K562 (cell line): ENCODE measurements around the gene WNT3. TPM values are rescaled to one million over a fixed set of nuclear protein-coding genes. Genes with fewer than 3 reads are reported as not detected.

ENCODE experiments used
- ATF7 ChIP-seq: fragments of 450-650 bp; IDR thresholded peaks from 2 replicates; pipeline ENCODE4 v1.7.1; 2014; ENCODE audit warnings: mild to moderate bottlenecking, moderate library complexity
- FOXA1 ChIP-seq: fragments of 450-650 bp; IDR thresholded peaks from 2 replicates; pipeline ENCODE4 v1.6.1; 2016; ENCODE audit warnings: mild to moderate bottlenecking, borderline replicate concordance
- JUND ChIP-seq, 2 experiments: IDR thresholded peaks; 2 replicates in 1 of 2; 3 replicates in 1 of 2; pipeline ENCODE4 v1.6.1; 2011; ENCODE audit warnings: borderline replicate concordance in 2 of 2, low read depth in 2 of 2, low read length in 2 of 2, improper control_type of control experiment in 1 of 2, missing biosample characterization in 1 of 2, missing genetic modification characterization in 1 of 2, missing genetic modification reagents in 1 of 2
- L3MBTL2 ChIP-seq: fragments of 450-650 bp; IDR thresholded peaks from 2 replicates; pipeline ENCODE4 v1.6.1; 2016; ENCODE audit warnings: mild to moderate bottlenecking, moderate library complexity
- MCM2 ChIP-seq: fragments of 450-650 bp; IDR thresholded peaks from 2 replicates; pipeline ENCODE4 v1.6.1; 2017; ENCODE audit warnings: low read depth, mild to moderate bottlenecking
- PHF8 ChIP-seq: fragments of 200-600 bp; sonication (generic); IDR thresholded peaks from 2 replicates; pipeline ENCODE4 v1.6.1; 2012; ENCODE audit warnings: mixed run types, mild to moderate bottlenecking, inconsistent platforms, low read length, moderate library complexity, borderline replicate concordance
- ZFP36 ChIP-seq: fragments of 150-350 bp; IDR thresholded peaks from 2 replicates; pipeline ENCODE4 v1.6.1; 2018; ENCODE audit warnings: low read length, low read depth; ENCODE audit not compliant: partially characterized antibody
- polyA plus RNA-seq, 8 experiments: library from polyadenylated mRNA; depleted of rRNA in 4 of 8; stranded (reverse) in 5 of 8; unstranded in 3 of 8; fragments of >200 nt; fragmentation: Nextera tagmentation in 2 of 8; fragmentation: Illumina TruSeq in 1 of 8; extraction: Ambion mirVana in 2 of 8; extraction: Trizol in 1 of 8; gene quantifications; 2 replicates each; pipeline versions ENCODE4 v1.2.1 to v1.2.3, GENCODE V29; 2011 to 2014; ENCODE audit warnings: inconsistent platforms in 1 of 8, missing spikeins in 1 of 8
- total RNA-seq, 7 experiments: library from RNA; depleted of rRNA in 6 of 7; stranded (reverse); fragments of >200 nt in 6 of 7; fragmentation: Illumina TruSeq in 2 of 7; extraction: Trizol in 2 of 7; gene quantifications; 2 replicates each; pipeline versions ENCODE4 v1.2.1 to v1.2.3, GENCODE V29; 2011 to 2021; ENCODE audit warnings: low replicate concordance in 1 of 7
- TF ChIP-seq, protein P1 (sequence below), 2 experiments: fragments of 450-650 bp in 1 of 2; sonication (generic) in 1 of 2; formaldehyde crosslinking in 1 of 2; IDR thresholded peaks in 1 of 2; conservative IDR thresholded peaks in 1 of 2; 2 replicates each; pipeline versions ENCODE4 v1.6.1 to v1.8.1; 2016 to 2023; ENCODE audit warnings: mild to moderate bottlenecking in 2 of 2, moderate library complexity in 2 of 2, inconsistent platforms in 1 of 2, missing genetic modification reagents in 1 of 2
- TF ChIP-seq, protein P2 (sequence below): sonication (generic); formaldehyde crosslinking; IDR thresholded peaks from 2 replicates; pipeline ENCODE4 v1.9.0; 2022; ENCODE audit warnings: mild to moderate bottlenecking, missing genetic modification reagents
- TF ChIP-seq, protein P3 (sequence below): fragments of 450-650 bp; IDR thresholded peaks from 2 replicates; pipeline ENCODE4 v1.6.1; 2016
- TF ChIP-seq, protein P4 (sequence below): sonication (generic); formaldehyde crosslinking; IDR thresholded peaks from 2 replicates; pipeline ENCODE4 v1.9.0; 2022; ENCODE audit warnings: mild to moderate bottlenecking, missing genetic modification reagents

The WNT3 gene
- total and polyA plus RNA-seq, 9 of the 15 experiments (the other 6 are each of a cell fraction or from before 2014, with no cell fraction given) = 1.5 to 6.1 (median 3.3) TPM

DNA sequence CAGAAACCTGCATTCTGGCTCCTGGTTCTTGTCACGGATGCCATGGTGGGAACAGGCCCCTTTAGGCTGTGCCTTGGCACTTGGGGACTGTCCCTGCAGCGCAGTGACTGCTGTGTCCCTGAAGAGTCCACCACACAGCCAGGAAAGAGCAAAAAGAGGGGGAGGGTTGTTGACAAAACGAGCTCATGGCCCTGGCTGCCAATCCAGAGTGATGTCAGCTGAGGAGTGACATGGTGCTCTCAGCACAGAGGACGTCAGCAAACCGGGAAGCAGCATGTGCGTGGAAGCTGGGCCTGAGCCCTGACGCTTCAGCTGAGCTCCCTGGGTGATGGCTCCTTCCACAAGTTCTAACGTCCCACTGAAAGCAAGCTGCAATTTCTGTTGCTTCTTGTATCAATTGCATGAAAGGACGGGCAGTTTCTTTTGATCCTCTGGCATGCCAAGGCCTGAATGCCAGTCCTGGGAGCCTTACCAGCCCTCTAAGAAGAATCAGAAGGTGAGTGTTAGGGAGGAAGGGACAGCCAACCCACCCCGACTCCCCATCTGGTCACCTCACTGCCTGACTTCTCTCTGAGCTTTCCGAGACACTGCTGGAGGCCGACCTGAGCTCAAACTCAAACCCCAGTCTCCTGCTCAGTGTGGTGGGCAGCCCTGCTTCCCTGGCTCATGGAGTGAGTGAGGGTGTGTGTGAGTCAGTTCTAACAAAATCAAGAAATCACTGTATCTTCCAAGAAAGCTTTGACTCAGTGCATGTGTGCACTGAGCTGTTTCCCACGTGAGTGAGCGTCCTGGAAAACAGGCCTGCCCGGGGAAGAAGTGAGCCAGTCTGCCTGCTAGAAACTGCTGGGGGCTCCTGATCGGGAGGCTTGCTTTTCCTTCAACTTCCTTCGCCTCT is 14.7 kb upstream of the WNT3 start (continued):
- no peak for TF ChIP-seq MCM2
- TF ChIP-seq, protein P1, sequence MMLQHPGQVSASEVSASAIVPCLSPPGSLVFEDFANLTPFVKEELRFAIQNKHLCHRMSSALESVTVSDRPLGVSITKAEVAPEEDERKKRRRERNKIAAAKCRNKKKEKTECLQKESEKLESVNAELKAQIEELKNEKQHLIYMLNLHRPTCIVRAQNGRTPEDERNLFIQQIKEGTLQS (IDR thresholded peaks at IDR 0.05) = peak; percentile 48
- TF ChIP-seq, protein P1 (CRISPR knock-in tag; conservative IDR thresholded peaks at IDR 0.05) = no peak
- peak; percentile 47; the same call in 1 of the 2 replicates for TF ChIP-seq ATF7
- TF ChIP-seq, protein P2, sequence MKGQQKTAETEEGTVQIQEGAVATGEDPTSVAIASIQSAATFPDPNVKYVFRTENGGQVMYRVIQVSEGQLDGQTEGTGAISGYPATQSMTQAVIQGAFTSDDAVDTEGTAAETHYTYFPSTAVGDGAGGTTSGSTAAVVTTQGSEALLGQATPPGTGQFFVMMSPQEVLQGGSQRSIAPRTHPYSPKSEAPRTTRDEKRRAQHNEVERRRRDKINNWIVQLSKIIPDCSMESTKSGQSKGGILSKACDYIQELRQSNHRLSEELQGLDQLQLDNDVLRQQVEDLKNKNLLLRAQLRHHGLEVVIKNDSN (CRISPR knock-in tag) = peak; percentile 41; the same call in 1 of the 2 replicates
- TF ChIP-seq, protein P3, sequence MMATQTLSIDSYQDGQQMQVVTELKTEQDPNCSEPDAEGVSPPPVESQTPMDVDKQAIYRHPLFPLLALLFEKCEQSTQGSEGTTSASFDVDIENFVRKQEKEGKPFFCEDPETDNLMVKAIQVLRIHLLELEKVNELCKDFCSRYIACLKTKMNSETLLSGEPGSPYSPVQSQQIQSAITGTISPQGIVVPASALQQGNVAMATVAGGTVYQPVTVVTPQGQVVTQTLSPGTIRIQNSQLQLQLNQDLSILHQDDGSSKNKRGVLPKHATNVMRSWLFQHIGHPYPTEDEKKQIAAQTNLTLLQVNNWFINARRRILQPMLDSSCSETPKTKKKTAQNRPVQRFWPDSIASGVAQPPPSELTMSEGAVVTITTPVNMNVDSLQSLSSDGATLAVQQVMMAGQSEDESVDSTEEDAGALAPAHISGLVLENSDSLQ = peak; percentile 87
- no peak; the same call in 1 of the 2 replicates for TF ChIP-seq PHF8
- TF ChIP-seq FOXA1 = no peak
- peak; percentile 22; the same call in 1 of the 2 replicates for TF ChIP-seq JUND (IDR thresholded peaks at IDR 0.05; ENCODE audit: borderline replicate concordance, low read depth, low read length)
- TF ChIP-seq JUND (tag; IDR thresholded peaks at IDR 0.05; ENCODE audit: borderline replicate concordance, low read depth, low read length) = no peak
- TF ChIP-seq, protein P4, sequence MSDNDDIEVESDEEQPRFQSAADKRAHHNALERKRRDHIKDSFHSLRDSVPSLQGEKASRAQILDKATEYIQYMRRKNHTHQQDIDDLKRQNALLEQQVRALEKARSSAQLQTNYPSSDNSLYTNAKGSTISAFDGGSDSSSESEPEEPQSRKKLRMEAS (CRISPR knock-in tag) = peak; percentile 55; the same call in 1 of the 2 replicates
- TF ChIP-seq L3MBTL2 = peak; percentile 77; the same call in 1 of the 2 replicates
- TF ChIP-seq ZFP36 = no peak
